Measurements from ENCODE around the gene OR51G2.

Gene OR51G2

DNA sequence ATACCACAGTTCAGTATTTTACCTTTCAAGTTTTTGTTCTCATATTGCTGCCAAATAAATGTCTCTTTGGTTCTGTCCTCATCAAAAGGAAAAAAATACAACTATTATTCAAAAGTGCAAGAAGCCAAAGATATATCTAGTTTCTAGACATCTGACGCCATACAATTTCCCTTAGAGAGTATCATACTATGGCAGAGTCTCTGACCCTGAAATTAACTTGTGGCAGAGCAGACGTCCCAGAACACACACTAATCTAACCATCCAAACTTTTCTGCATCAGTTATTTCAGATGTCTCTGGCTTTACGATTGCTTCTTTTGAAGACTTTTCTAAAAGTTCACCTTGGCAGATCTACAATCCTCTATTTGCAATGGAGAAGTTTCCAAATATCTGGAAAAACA lies 34.8 kb downstream of the OR51G2 start:
- in situ Hi-C loops (cut with HindIII; ENCODE audit: low pct_ligation_motif_present, low sequenced_read_pairs) = no loop called here
- Histone ChIP-seq H3K27me3 (replicated peaks) (no peaks in the 10 kb centered on the region), H3K4me3 (ENCODE audit: low read depth, low read length) (no peak overlapping the region), H3K36me3 (replicated peaks) (no peaks in the 10 kb centered on the region), H3K27ac (no peak overlapping the region)
- TF ChIP-seq, protein P1, sequence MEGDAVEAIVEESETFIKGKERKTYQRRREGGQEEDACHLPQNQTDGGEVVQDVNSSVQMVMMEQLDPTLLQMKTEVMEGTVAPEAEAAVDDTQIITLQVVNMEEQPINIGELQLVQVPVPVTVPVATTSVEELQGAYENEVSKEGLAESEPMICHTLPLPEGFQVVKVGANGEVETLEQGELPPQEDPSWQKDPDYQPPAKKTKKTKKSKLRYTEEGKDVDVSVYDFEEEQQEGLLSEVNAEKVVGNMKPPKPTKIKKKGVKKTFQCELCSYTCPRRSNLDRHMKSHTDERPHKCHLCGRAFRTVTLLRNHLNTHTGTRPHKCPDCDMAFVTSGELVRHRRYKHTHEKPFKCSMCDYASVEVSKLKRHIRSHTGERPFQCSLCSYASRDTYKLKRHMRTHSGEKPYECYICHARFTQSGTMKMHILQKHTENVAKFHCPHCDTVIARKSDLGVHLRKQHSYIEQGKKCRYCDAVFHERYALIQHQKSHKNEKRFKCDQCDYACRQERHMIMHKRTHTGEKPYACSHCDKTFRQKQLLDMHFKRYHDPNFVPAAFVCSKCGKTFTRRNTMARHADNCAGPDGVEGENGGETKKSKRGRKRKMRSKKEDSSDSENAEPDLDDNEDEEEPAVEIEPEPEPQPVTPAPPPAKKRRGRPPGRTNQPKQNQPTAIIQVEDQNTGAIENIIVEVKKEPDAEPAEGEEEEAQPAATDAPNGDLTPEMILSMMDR (IDR thresholded peaks at IDR 0.05; ENCODE audit: low read depth, low read length, missing control alignments) = no peak
- no peak for DNase-seq

DNA sequence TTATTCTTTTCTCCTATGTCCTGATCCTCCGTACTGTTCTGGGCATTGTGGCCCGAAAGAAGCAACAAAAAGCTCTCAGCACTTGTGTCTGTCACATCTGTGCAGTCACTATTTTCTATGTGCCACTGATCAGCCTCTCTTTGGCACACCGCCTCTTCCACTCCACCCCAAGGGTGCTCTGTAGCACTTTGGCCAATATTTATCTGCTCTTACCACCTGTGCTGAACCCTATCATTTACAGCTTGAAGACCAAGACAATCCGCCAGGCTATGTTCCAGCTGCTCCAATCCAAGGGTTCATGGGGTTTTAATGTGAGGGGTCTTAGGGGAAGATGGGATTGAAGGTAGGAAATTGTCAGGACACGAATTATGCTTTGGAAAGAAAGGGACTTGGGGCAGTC lies 36.6 kb downstream of the OR51G2 start:
- TF ChIP-seq, protein P1 (IDR thresholded peaks at IDR 0.05; ENCODE audit: low read depth, low read length, missing control alignments) = no peak
- Histone ChIP-seq H3K36me3 (replicated peaks) (no peaks in the 10 kb centered on the region), H3K27ac (peak overlapping the region; percentile 54), H3K27me3 (replicated peaks) (no peaks in the 10 kb centered on the region), H3K4me3 (ENCODE audit: low read depth, low read length) (no peak overlapping the region)
- no peak for DNase-seq
- in situ Hi-C loops (cut with HindIII; ENCODE audit: low pct_ligation_motif_present, low sequenced_read_pairs) = no loop called here

DNA sequence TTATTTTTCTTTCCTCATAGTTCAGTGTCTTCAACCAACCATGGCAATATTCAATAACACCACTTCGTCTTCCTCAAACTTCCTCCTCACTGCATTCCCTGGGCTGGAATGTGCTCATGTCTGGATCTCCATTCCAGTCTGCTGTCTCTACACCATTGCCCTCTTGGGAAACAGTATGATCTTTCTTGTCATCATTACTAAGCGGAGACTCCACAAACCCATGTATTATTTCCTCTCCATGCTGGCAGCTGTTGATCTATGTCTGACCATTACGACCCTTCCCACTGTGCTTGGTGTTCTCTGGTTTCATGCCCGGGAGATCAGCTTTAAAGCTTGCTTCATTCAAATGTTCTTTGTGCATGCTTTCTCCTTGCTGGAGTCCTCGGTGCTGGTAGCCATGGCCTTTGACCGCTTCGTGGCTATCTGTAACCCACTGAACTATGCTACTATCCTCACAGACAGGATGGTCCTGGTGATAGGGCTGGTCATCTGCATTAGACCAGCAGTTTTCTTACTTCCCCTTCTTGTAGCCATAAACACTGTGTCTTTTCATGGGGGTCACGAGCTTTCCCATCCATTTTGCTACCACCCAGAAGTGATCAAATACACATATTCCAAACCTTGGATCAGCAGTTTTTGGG lies 37.2 kb downstream of the OR51G2 start, which contains the start of gene OR51T1:
TSS of gene OR51T1 (plus strand) at position 41 of the 641 bp plus-strand sequence. CDS start at position 41, 0 bp downstream.
- Histone ChIP-seq H3K4me3 (ENCODE audit: low read depth, low read length) (no peak within 1 kb of the TSS), H3K36me3 (replicated peaks) (no peaks in the 10 kb centered on the region), H3K27me3 (replicated peaks) (no peaks in the 10 kb centered on the region), H3K27ac (peak within 1 kb of the TSS; percentile 54)
- TF ChIP-seq, protein P1 (IDR thresholded peaks at IDR 0.05; ENCODE audit: low read depth, low read length, missing control alignments) = no peak
- peak; percentile 66 for DNase-seq
- in situ Hi-C loops (cut with HindIII; ENCODE audit: low pct_ligation_motif_present, low sequenced_read_pairs) = no loop called here

DNA sequence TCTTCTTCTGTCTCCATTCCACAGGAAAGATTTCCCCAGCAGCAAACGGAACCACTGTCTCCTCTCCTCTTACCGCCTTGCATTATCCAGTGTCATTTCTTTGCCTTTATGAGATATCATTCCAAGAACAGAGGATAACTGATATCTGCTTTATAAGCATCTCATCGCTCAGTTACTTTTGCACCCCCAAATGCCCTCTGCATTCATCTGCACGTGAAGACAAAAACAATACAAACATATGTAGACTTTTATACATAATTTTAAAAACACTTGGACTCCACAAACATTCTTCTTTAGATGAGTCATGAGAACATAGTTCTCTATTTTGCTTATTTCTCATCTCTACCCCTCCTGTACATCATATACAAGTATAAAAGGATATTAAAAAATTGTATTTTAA lies 38.0 kb downstream of the OR51G2 start:
- DNase-seq = no peak
- no peaks in the 10 kb centered on the region for H3K27me3 ChIP-seq (replicated peaks)
- TF ChIP-seq, protein P1 (IDR thresholded peaks at IDR 0.05; ENCODE audit: low read depth, low read length, missing control alignments) = no peak
- H3K27ac ChIP-seq = peak overlapping the region; percentile 54
- in situ Hi-C loops (cut with HindIII; ENCODE audit: low pct_ligation_motif_present, low sequenced_read_pairs) = no loop called here
- H3K4me3 ChIP-seq (ENCODE audit: low read depth, low read length) = no peak overlapping the region
- H3K36me3 ChIP-seq (replicated peaks) = no peaks in the 10 kb centered on the region

DNA sequence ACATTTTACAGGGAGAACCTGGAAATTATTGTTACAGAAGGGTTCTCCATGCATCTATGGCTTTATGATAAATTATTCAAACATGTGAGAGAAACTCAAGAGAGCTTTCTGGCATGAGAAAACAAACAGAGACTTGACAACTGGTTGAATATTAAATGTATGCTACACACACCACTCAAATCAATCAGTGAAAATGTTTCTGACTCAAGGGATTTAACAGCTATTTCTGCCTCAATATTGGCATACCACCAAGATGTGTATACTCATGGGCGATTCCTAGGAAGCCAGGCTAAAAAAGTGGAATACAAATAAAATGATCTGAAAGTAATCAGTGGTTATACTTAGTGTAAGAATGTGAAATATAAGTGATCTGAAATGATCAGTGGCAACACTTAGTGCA lies 53.3 kb downstream of the OR51G2 start:
- no peak overlapping the region for H3K4me3 ChIP-seq (ENCODE audit: low read depth, low read length)
- in situ Hi-C loops (cut with HindIII; ENCODE audit: low pct_ligation_motif_present, low sequenced_read_pairs) = no loop called here
- H3K27ac ChIP-seq = no peak overlapping the region
- H3K27me3 ChIP-seq (replicated peaks) = no peaks in the 10 kb centered on the region
- no peaks in the 10 kb centered on the region for H3K36me3 ChIP-seq (replicated peaks)
- no peak for DNase-seq
- TF ChIP-seq, protein P1 (IDR thresholded peaks at IDR 0.05; ENCODE audit: low read depth, low read length, missing control alignments) = no peak

DNA sequence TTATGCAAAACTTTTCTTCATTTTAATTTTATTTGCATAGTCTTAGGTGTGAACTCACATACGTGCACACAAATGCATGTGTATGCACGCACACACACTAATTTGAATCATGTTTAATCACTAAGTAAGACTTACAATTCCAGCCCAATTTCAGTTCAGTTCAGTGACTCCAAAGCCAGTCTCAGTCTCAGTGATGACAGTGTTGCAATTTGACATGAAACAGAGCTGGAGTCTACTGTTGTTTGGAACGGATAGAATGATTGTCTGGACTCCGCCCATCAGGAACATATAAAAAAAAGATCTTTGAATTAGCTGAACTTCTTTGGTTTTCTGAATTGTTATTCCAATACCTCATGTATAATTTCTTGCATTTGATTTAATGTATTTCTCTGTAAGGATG lies 55.3 kb downstream of the OR51G2 start:
- no peaks in the 10 kb centered on the region for H3K36me3 ChIP-seq (replicated peaks)
- TF ChIP-seq, protein P1 (IDR thresholded peaks at IDR 0.05; ENCODE audit: low read depth, low read length, missing control alignments) = no peak
- no peak overlapping the region for H3K4me3 ChIP-seq (ENCODE audit: low read depth, low read length)
- H3K27me3 ChIP-seq (replicated peaks) = no peaks in the 10 kb centered on the region
- no peak overlapping the region for H3K27ac ChIP-seq
- in situ Hi-C loops (cut with HindIII; ENCODE audit: low pct_ligation_motif_present, low sequenced_read_pairs) = no loop called here
- no peak for DNase-seq

All from brain microvascular endothelial cell (primary cell).